DMS153 (cell line): ENCODE data around the gene GFY.

Experiments
- DNase-seq: peaks from one replicate; lab custom pipeline; 2025; lab: John Stamatoyannopoulos, UW

GFY gene

GRCh38 chr19:49428547-49429451 is 3.6 kb downstream of the GFY start:
- no peak for DNase-seq

GRCh38 chr19:49430172-49430677 is 5.0 kb downstream of the GFY start:
- no peak for DNase-seq

GRCh38 chr19:49430678-49431329 is 5.6 kb downstream of the GFY start:
- DNase-seq, result no peak

- no peak for DNase-seq
These were observed 6.2 kb downstream of the GFY start for GRCh38 chr19:49431330-49431749.

GRCh38 chr19:49432141-49433073 is 7.2 kb downstream of the GFY start:
- DNase-seq, result peak; percentile 44

GRCh38 chr19:49433240-49433901 is 8.2 kb downstream of the GFY start:
- DNase-seq, result no peak

- no peak for DNase-seq
These were observed 9.9 kb downstream of the GFY start for GRCh38 chr19:49434907-49435583.

GRCh38 chr19:49435670-49436069 is 10.5 kb downstream of the GFY start:
- no peak for DNase-seq

- DNase-seq, result peak; percentile 51
These were observed 11.3 kb downstream of the GFY start for GRCh38 chr19:49436381-49437017.

- no peak for DNase-seq
These were observed 12.0 kb downstream of the GFY start for GRCh38 chr19:49437231-49437630.

GRCh38 chr19:49438261-49438660 is 13.1 kb downstream of the GFY start:
- DNase-seq, result no peak

- no peak for DNase-seq
These were observed 14.6 kb downstream of the GFY start for GRCh38 chr19:49439836-49440235.

GRCh38 chr19:49440439-49441209 is 15.4 kb downstream of the GFY start:
- no peak for DNase-seq

- no peak for DNase-seq
These were observed 16.2 kb downstream of the GFY start, which contains the start of gene SLC17A7 for GRCh38 chr19:49441210-49441959. Gene SLC17A7, minus strand, starts transcription at chr19:49441527. Its CDS starts 148 bp downstream, at chr19:49441379.

- no peak for DNase-seq
These were observed 16.8 kb downstream of the GFY start for GRCh38 chr19:49441960-49442350.

- DNase-seq, result no peak
These were observed 17.2 kb downstream of the GFY start for GRCh38 chr19:49442354-49442753.

- DNase-seq, result peak; percentile 56
These were observed 17.7 kb downstream of the GFY start for GRCh38 chr19:49442771-49443365.

GRCh38 chr19:49443366-49444099 is 18.3 kb downstream of the GFY start:
- peak; percentile 89 for DNase-seq
